GM21390 (cell line): ENCODE data around the gene GNG7.
"Not testable (repeated sequence)": the region's sequence is repeated elsewhere in the genome, so short reads cannot be mapped to it uniquely, and the experiment has no call there.

Experiments used
- ATAC-seq: cut with Tn5 transposase; IDR thresholded peaks from one replicate; pipeline ENCODE4 v1.9.1; 2021; ENCODE audit not compliant: unreplicated experiment

Gene GNG7

DNA sequence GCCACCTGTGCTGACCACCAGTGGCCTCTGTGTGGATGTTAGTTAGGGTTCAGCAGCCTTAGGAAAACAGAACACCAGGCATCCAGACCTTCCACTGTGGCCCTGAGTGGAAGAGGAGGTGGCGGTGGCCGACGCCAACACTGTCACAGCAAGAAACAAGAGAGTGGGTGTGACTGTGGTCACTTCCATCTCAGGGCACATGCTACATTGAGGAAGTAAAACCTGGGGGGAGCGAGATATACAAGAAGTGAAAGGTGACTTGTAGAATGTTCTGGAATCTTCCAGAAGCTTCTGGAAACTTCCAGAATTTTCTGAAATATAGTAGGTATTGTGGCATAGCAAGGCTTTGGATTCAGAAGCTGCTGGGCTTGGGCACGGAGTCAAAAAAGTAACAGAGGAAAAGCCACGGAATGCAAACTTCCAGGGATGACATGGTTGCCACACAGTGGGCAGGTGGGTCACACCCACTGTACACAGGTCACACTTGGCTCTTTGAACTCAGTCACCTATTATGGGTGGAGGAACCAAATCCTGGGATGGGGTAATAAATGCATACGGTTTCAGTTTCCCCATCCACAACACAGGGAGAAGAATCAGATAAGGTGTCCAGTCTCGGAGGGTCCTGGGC is 24.3 kb downstream of the GNG7 start:
- no peak for ATAC-seq

GRCh38 chr19:2676823-2677222 is 25.7 kb downstream of the GNG7 start:
- no peak for ATAC-seq

GRCh38 chr19:2675892-2676291 is 26.6 kb downstream of the GNG7 start:
- no peak for ATAC-seq

GRCh38 chr19:2670217-2670616 is 32.3 kb downstream of the GNG7 start:
- ATAC-seq, result no peak

DNA sequence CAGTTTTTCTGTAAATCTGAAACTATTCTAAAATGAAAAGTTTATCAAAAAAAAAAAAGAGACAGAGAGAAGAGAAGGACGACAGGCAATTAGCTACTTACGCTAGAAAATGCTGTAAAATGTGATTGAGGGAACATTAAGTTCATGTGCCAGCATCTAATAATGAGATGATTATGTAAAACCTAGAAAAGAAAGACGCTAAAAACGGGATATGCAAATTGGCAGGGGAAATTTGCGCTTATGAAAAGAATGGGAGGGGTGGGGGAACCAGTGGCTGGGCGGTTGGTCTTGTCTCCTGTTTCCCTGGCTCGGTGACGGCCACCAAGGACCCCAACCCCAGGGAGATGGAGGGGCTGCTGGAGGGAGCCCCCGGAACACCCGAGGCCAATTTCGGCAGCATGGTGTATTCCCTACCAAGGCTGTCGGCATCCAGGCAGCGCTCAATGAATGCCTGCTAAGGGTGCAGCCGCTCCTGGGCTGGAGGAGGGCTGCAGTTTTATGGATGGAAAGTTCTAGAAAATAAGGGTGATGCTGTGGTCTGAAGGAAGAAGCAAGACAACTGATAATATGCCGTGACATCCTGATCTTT is 34.2 kb downstream of the GNG7 start:
- no peak for ATAC-seq

DNA sequence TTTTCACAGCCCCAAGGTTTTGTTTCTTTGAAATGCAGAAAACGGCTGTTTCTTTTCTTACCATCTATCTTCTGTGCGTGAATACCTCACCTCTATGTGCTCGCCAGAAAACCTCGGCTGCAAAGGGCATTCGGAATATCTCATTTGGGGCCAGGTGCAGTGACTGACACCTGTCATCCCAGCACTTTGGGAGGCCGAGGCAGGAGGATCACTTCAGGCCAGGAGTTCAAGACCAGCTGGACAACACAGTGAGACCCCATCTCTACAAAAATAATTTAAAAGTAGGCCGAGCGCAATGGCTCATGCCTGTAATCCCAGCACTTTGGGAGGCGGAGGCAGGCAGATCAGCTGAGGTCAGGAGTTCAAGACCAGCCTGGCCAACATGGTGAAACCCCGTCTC is 35.1 kb downstream of the GNG7 start:
- ATAC-seq, result not testable (repeated sequence)

DNA sequence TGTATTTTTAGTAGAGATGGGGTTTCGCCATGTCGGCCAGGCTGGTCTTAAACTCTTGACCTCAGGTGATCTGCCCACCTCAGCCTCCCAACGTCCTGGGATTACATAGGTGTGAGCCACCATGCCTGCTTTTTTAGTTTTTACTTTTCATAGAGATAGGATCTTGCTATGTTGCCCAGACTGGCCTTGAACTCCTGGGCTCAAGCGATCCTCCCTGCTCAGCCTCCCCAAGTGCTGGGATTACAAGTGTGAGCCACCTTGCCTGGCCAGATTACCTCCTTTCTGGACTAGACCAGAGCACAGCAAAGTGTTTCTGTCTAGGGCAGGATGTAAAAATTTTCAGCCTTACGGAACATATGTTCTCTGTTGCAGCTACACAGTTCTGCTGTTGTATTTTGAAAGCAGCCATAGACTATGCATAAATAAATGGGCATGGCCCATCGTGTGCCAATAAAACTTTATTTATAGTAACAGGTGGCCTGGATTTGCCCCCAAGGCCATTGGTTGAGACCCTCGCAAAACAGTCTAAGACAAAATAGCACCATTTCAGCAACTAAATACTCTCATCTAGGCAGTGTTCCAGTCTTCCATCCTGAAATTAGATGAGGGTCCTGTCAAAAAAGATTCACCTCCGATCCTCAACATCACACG is 36.0 kb downstream of the GNG7 start:
- no peak for ATAC-seq

GRCh38 chr19:2665103-2665502 is 37.4 kb downstream of the GNG7 start:
- no peak for ATAC-seq

GRCh38 chr19:2663920-2664571 is 38.4 kb downstream of the GNG7 start:
- ATAC-seq, result peak; percentile 45

- no peak for ATAC-seq
Observed at GRCh38 chr19:2661615-2662014, 40.9 kb downstream of the GNG7 start.

DNA sequence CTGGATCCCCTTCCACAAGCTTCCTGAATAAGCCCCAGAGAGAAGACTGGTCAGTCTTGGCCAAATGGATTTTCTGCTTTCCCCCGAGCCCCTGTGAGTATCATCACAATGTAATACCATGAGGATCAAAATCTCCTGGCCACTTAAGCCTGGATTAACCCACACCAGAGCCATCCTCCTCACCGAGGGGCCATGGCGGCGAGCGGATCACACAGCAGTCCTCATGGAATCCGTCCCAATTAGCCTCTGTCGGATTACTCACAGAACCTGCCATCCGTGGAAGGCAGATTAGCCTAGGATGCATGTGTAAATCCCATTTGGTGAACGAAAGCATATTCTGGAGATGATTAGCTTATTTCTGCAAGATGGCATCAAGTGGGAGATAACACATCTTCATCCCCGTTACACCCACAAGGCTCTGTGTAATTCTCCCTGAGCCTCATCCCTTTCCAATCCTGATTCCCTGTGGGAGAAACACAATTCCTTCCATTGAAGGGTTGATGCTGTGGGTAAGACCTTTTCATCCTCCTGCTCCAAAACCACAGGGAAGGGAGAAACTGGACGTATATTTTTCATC is 42.5 kb downstream of the GNG7 start:
- ATAC-seq, result no peak

GRCh38 chr19:2656533-2656932 is 46.0 kb downstream of the GNG7 start:
- no peak for ATAC-seq

- no peak for ATAC-seq
Observed at GRCh38 chr19:2653710-2654707, 48.5 kb downstream of the GNG7 start.

GRCh38 chr19:2653218-2653617 is 49.3 kb downstream of the GNG7 start:
- no peak for ATAC-seq

DNA sequence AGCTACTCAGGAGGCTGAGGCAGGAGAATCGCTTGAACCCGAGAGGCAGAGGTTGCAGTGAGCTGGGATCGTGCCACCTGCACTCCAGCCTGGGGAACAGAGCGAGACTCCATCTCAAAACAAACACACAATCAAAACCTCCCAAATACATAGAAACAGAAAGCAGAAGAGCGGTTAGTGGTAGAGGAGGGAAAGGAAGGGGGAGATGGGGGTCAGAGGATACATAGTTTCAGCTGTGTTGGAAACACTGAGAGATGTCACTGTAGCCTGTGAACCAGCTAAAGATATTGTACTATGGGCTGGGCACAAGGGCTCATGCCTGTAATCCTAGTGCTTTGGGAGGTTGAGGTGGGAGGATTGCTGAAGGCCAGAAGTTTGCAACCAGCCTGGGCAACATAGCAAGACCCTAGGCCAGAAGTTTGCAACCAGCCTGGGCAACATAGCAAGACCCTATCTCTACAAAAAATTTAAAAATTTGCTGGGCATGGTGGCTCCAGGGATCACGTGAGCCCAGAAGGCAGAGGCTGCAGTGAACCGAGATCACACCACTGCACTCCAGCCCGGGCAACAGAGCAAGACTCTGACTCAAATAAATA is 49.9 kb downstream of the GNG7 start:
- no peak for ATAC-seq

GRCh38 chr19:2651002-2651733 is 51.3 kb downstream of the GNG7 start:
- ATAC-seq, result not testable (repeated sequence)

DNA sequence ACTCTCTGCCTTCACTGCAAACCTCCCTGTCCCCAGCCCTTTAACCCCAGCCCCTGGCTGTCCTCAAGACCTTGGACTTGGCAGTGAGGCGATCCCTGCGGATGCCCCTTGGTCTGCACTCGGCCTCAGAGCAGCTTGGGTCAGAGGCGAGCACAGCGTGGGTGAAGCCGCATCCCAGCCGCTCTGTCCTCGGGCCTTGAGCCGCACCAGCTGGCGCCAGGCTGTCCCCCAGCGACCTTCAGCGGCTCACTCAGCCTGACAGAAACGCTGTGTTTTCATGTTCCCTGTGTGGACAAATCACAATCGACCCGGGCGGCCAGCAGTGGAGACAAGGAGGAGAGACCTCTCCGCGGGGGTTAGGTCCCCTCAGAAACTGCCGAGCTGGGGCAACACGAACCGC is 52.0 kb downstream of the GNG7 start:
- ATAC-seq, result no peak

- no peak for ATAC-seq
Observed at GRCh38 chr19:2648528-2648937, 54.0 kb downstream of the GNG7 start.

GRCh38 chr19:2648099-2648498 is 54.4 kb downstream of the GNG7 start:
- ATAC-seq, result no peak
